ENCODE measurements around the gene CYP8B1.

DNA sequence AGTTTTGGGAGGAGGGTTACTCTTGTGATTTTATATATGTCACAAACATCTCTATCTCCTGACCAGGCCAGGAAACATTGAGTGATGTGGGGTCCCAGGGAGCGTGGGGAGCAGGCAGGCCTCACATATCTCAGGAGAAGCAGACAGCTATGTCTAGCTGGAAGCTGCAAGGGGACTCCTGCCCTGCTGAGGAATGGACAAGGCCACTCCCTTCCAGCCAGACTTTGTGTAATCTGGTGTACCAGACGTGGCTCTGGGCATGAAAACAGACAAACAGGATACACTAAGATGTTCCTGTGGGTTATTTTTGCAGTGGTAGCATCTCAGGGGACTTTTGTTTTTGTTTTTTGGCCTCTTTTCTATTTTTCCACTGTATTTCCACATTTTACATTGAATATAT is 23.2 kb downstream of the CYP8B1 start:
- TF ChIP-seq, protein P1, sequence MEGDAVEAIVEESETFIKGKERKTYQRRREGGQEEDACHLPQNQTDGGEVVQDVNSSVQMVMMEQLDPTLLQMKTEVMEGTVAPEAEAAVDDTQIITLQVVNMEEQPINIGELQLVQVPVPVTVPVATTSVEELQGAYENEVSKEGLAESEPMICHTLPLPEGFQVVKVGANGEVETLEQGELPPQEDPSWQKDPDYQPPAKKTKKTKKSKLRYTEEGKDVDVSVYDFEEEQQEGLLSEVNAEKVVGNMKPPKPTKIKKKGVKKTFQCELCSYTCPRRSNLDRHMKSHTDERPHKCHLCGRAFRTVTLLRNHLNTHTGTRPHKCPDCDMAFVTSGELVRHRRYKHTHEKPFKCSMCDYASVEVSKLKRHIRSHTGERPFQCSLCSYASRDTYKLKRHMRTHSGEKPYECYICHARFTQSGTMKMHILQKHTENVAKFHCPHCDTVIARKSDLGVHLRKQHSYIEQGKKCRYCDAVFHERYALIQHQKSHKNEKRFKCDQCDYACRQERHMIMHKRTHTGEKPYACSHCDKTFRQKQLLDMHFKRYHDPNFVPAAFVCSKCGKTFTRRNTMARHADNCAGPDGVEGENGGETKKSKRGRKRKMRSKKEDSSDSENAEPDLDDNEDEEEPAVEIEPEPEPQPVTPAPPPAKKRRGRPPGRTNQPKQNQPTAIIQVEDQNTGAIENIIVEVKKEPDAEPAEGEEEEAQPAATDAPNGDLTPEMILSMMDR (conservative IDR thresholded peaks at IDR 0.05 in 1 of 2, IDR thresholded peaks at IDR 0.05 in 1 of 2; ENCODE audit: extremely low read depth in 1 of 2, insufficient read depth in 1 of 2, low read depth in 1 of 2, low read length in 2 of 2), result no peak
- no peak for TF ChIP-seq EZH2 (IDR thresholded peaks at IDR 0.05; ENCODE audit: borderline replicate concordance, low read length)

Data from mammary epithelial cell (primary cell).